IMR-90 (cell line): ENCODE data around the gene NOL4L. TPM values are rescaled to one million over a fixed set of nuclear protein-coding genes. Genes with fewer than 3 reads are reported as not detected.
A peak's percentile ranks its signal among the peaks of the same experiment; 100 is the strongest.

ENCODE experiments used
- ATAC-seq: fragments of 200-7000 bp; cut with Tn5 transposase; 2 replicates; pipeline ENCODE4 v1.9.1; 2020; ENCODE audit warnings: low read depth, mild to moderate bottlenecking, moderate library complexity
- BruUV-seq: library from RNA; stranded (reverse); fragments of 400-500 nt; replicated peaks from 2 replicates; lab custom pipeline; 2021; lab: Mats Ljungman, UMichigan
- CTCF ChIA-PET: fragments of 300-600 bp; formaldehyde crosslinking; extraction: SDS; loops from one replicate; lab custom pipeline; 2021; ENCODE audit warnings: antibody characterized with exemption; lab: Yijun Ruan, JAX
- POLR2A ChIA-PET: fragments of 300-600 bp; sonication (Branson Sonifier 250); formaldehyde crosslinking; loops from one replicate; lab custom pipeline; 2022; ENCODE audit warnings: antibody characterized with exemption; ENCODE audit not compliant: unreplicated experiment; lab: Charles Lee
- DNase-seq: peaks from one replicate; pipeline ENCODE4 v3.0.0; 2013
- H2AFZ ChIP-seq: replicated peaks from 2 replicates; pipeline ENCODE3; 2013; ENCODE audit warnings: low read length, mild to moderate bottlenecking; ENCODE audit not compliant: poor library complexity
- H2AK5ac ChIP-seq: 2 replicates; pipeline ENCODE4 v1.6.1; 2013; ENCODE audit warnings: low read depth, low read length, inconsistent platforms
- H2AK9ac ChIP-seq: replicated peaks from 2 replicates; pipeline ENCODE3; 2013; ENCODE audit warnings: mild to moderate bottlenecking, low read depth, low read length, moderate library complexity; ENCODE audit not compliant: poor library complexity
- H2BK120ac ChIP-seq: 2 replicates; pipeline ENCODE4 v1.6.1; 2013; ENCODE audit warnings: low read depth, low read length, inconsistent platforms
- H2BK15ac ChIP-seq: 3 replicates; pipeline ENCODE4 v1.6.1; 2013; ENCODE audit warnings: low read depth, low read length, inconsistent platforms
- H2BK20ac ChIP-seq: 2 replicates; pipeline ENCODE4 v1.6.1; 2013; ENCODE audit warnings: low read depth, mild to moderate bottlenecking, inconsistent platforms, low read length, moderate library complexity
- H2BK5ac ChIP-seq: 2 replicates; pipeline ENCODE4 v1.6.1; 2013; ENCODE audit warnings: mild to moderate bottlenecking, low read depth, low read length, inconsistent platforms; ENCODE audit not compliant: poor library complexity, severe bottlenecking
- H3K14ac ChIP-seq: replicated peaks from 2 replicates; pipeline ENCODE4 v1.6.1; 2013; ENCODE audit warnings: low read depth, low read length, inconsistent platforms
- H3K18ac ChIP-seq: 2 replicates; pipeline ENCODE4 v1.6.1; 2013; ENCODE audit warnings: low read depth, low read length, control low read depth
- H3K23ac ChIP-seq: 2 replicates; pipeline ENCODE4 v1.6.1; 2013; ENCODE audit warnings: low read depth, low read length, inconsistent platforms
- H3K27ac ChIP-seq: 2 replicates; pipeline ENCODE4 v1.5.1; 2013; ENCODE audit warnings: mild to moderate bottlenecking, control low read depth, low read length; ENCODE audit not compliant: insufficient read depth
- H3K27me3 ChIP-seq: 2 replicates; pipeline ENCODE4 v1.6.1; 2013; ENCODE audit warnings: low read length; ENCODE audit not compliant: control insufficient read depth, insufficient read depth
- H3K36me3 ChIP-seq: 2 replicates; pipeline ENCODE4 v1.6.1; 2013; ENCODE audit warnings: low read length, mixed read lengths; ENCODE audit not compliant: control insufficient read depth, insufficient read depth
- H3K4ac ChIP-seq: 2 replicates; pipeline ENCODE4 v1.6.1; 2013; ENCODE audit warnings: low read depth, low read length, inconsistent platforms
- H3K4me1 ChIP-seq: 2 replicates; pipeline ENCODE4 v1.6.1; 2013; ENCODE audit warnings: low read length, mixed read lengths; ENCODE audit not compliant: control insufficient read depth, insufficient read depth
- H3K4me2 ChIP-seq: 2 replicates; pipeline ENCODE4 v1.6.1; 2013; ENCODE audit warnings: low read depth, mild to moderate bottlenecking, control low read depth, low read length, moderate library complexity
- H3K4me3 ChIP-seq: 2 replicates; pipeline ENCODE4 v1.5.1; 2013; ENCODE audit warnings: low read depth, mild to moderate bottlenecking, control low read depth, low read length, moderate library complexity; ENCODE audit not compliant: insufficient read depth
- H3K56ac ChIP-seq: 2 replicates; pipeline ENCODE4 v1.6.1; 2013; ENCODE audit warnings: low read length, inconsistent platforms; ENCODE audit not compliant: insufficient read depth; ENCODE audit errors: extremely low read depth
- H3K79me1 ChIP-seq, 2 experiments: 2 replicates each; pipeline ENCODE4 v1.6.1; 2013; ENCODE audit warnings: low read length in 2 of 2, inconsistent platforms in 1 of 2, low read depth in 1 of 2
- H3K9ac ChIP-seq: 2 replicates; pipeline ENCODE4 v1.6.1; 2013; ENCODE audit warnings: low read depth, low read length, control low read depth
- H3K9me1 ChIP-seq: 2 replicates; pipeline ENCODE4 v1.6.1; 2013; ENCODE audit warnings: low read length, inconsistent platforms; ENCODE audit not compliant: insufficient read depth
- H3K9me3 ChIP-seq: 2 replicates; pipeline ENCODE4 v1.6.1; 2013; ENCODE audit warnings: low read length; ENCODE audit not compliant: control insufficient read depth, insufficient read depth
- H4K20me1 ChIP-seq: 2 replicates; pipeline ENCODE4 v1.6.1; 2013; ENCODE audit warnings: low read length, inconsistent platforms; ENCODE audit not compliant: insufficient read depth
- H4K5ac ChIP-seq: 2 replicates; pipeline ENCODE4 v1.6.1; 2013; ENCODE audit warnings: mild to moderate bottlenecking, low read depth, low read length, control low read depth
- H4K8ac ChIP-seq, 2 experiments: 2 replicates each; pipeline ENCODE4 v1.6.1; 2013; ENCODE audit warnings: low read depth in 2 of 2, low read length in 2 of 2, control low read depth in 1 of 2, inconsistent platforms in 1 of 2
- H4K91ac ChIP-seq: 2 replicates; pipeline ENCODE4 v1.6.1; 2013; ENCODE audit warnings: low read depth, low read length, inconsistent platforms; ENCODE audit not compliant: insufficient read depth
- CEBPB ChIP-seq: IDR thresholded peaks from 2 replicates; pipeline ENCODE4 v1.6.1; 2012; ENCODE audit warnings: low read depth, low read length, improper control_type of control experiment
- CHD1 ChIP-seq: IDR thresholded peaks from 2 replicates; pipeline ENCODE4 v1.6.1; 2012; ENCODE audit warnings: low read depth, low read length, improper control_type of control experiment
- ELK1 ChIP-seq: fragments of 150-350 bp; IDR thresholded peaks from 2 replicates; pipeline ENCODE4 v1.6.1; 2016; ENCODE audit warnings: low read depth, mild to moderate bottlenecking, low read length, moderate library complexity, borderline replicate concordance
- FOS ChIP-seq: fragments of 150-350 bp; IDR thresholded peaks from 2 replicates; pipeline ENCODE4 v1.6.1; 2016; ENCODE audit warnings: low read depth, low read length
- MAFK ChIP-seq: IDR thresholded peaks from 2 replicates; pipeline ENCODE4 v1.6.1; 2012; ENCODE audit warnings: low read depth, low read length, improper control_type of control experiment
- MAZ ChIP-seq: IDR thresholded peaks from 2 replicates; pipeline ENCODE4 v1.6.1; 2012; ENCODE audit warnings: low read depth, mild to moderate bottlenecking, low read length, improper control_type of control experiment, moderate library complexity, borderline replicate concordance
- MXI1 ChIP-seq: IDR thresholded peaks from 2 replicates; pipeline ENCODE4 v1.6.1; 2012; ENCODE audit warnings: low read depth, mild to moderate bottlenecking, low read length, moderate library complexity, borderline replicate concordance
- NFE2L2 ChIP-seq: fragments of 150-350 bp; IDR thresholded peaks from 2 replicates; pipeline ENCODE4 v1.6.1; 2016; ENCODE audit warnings: low read depth, mild to moderate bottlenecking, low read length
- POLR2A ChIP-seq: IDR thresholded peaks from 2 replicates; pipeline ENCODE4 v1.6.1; 2012; ENCODE audit warnings: mild to moderate bottlenecking, low read depth, low read length
- RAD21 ChIP-seq: IDR thresholded peaks from 2 replicates; pipeline ENCODE4 v1.6.1; 2012; ENCODE audit warnings: low read length, improper control_type of control experiment
- RCOR1 ChIP-seq: IDR thresholded peaks from 2 replicates; pipeline ENCODE4 v1.6.1; 2012; ENCODE audit warnings: mild to moderate bottlenecking, low read length, improper control_type of control experiment; ENCODE audit not compliant: insufficient replicate concordance
- RFX5 ChIP-seq: IDR thresholded peaks from 2 replicates; pipeline ENCODE4 v1.8.0; 2012; ENCODE audit warnings: low read depth, mild to moderate bottlenecking, low read length, moderate library complexity
- SMC3 ChIP-seq: fragments of 150-350 bp; IDR thresholded peaks from 2 replicates; pipeline ENCODE4 v1.6.1; 2016; ENCODE audit warnings: low read depth, mild to moderate bottlenecking, antibody characterized with exemption, low read length, moderate library complexity
- WGBS, 2 experiments: methylation state at CpG; one replicate each; pipeline versions ENCODE4 v1.1.5 to v1.1.7; 2013; ENCODE audit warnings: missing lambda C conversion rate in 2 of 2; ENCODE audit not compliant: insufficient read length in 1 of 2; ENCODE audit errors: extremely low coverage in 2 of 2; 5-methylcytosine and 5-hydroxymethylcytosine counted together
- dilution Hi-C: fragments of 300-500 bp; cut with HindIII; formaldehyde crosslinking; loops from one replicate; pipeline ENCODE4 v1.14.3; 2018; ENCODE audit warnings: low sequenced_read_pairs; ENCODE audit not compliant: unreplicated experiment
- in situ Hi-C: fragments of 300-500 bp; cut with MboI; formaldehyde crosslinking; loops from 3 replicates; pipeline ENCODE4 v1.14.3; 2019; ENCODE audit warnings: low sequenced_read_pairs, inconsistent platforms, mixed read lengths
- intact Hi-C: fragments of 100-400 bp; cut with micrococcal nuclease; formaldehyde crosslinking; loops from 2 replicates; pipeline ENCODE4 v1.10.0; 2022
- polyA plus RNA-seq, 3 experiments: library from polyadenylated mRNA; depleted of rRNA; stranded (reverse); fragments of >200 nt; gene quantifications; 2 replicates each; pipeline ENCODE4 v1.2.3, GENCODE V29; 2012; ENCODE audit warnings: low replicate concordance in 1 of 3
- total RNA-seq: library from RNA; depleted of rRNA; stranded (reverse); fragments of >200 nt; gene quantifications from 2 replicates; pipeline ENCODE4 v1.2.3, GENCODE V29; 2012
- TF ChIP-seq, protein P1 (sequence below): conservative IDR thresholded peaks from 2 replicates; pipeline ENCODE4 v1.5.1; 2012; ENCODE audit warnings: mild to moderate bottlenecking, low read depth, low read length, improper control_type of control experiment
- TF ChIP-seq, protein P2 (sequence below): fragments of 150-350 bp; IDR thresholded peaks from 2 replicates; pipeline ENCODE4 v1.6.1; 2017; ENCODE audit warnings: mild to moderate bottlenecking, antibody characterized with exemption, low read length, low read depth

Gene NOL4L
- total and polyA plus RNA-seq, 2 of the 4 experiments (the other 2 are of a cell fraction), result 4.7 to 13.3 TPM

GRCh38 chr20:32567384-32568178 lies 17.6 kb downstream of the NOL4L start:
- Histone ChIP-seq H2AK5ac (no peak overlapping the region), H2AFZ (no peak overlapping the region), H2BK20ac (no peak overlapping the region), H3K36me3 (no peaks in the 10 kb centered on the region), H3K23ac (no peak overlapping the region), H3K14ac (no peak overlapping the region), H3K9me1 (peaks cover 4% of the 10 kb centered on the region; the same call in 1 of the 2 replicates), H3K4ac (no peak overlapping the region), H2BK120ac (no peak overlapping the region), H2BK5ac (no peak overlapping the region), H4K5ac (no peak overlapping the region), H4K91ac (no peak overlapping the region), H3K79me1 (no peaks in the 10 kb centered on the region; a peak in 1 of 4 replicates), H3K9ac (no peak overlapping the region), H4K20me1 (0 out of 2 replicates have a peak, but pooled peaks cover 4% of the 10 kb centered on the region), H2BK15ac (no peak overlapping the region), H3K4me1 (no peaks in the 10 kb centered on the region), H3K56ac (no peak overlapping the region), H3K18ac (no peak overlapping the region), H3K27me3 (no peaks in the 10 kb centered on the region; the same call in 1 of the 2 replicates), H3K27ac (no peak overlapping the region), H3K4me3 (no peak overlapping the region), H4K8ac (no peak overlapping the region), H2AK9ac (peak overlapping the region; percentile 44), H3K9me3 (no peaks in the 10 kb centered on the region), H3K4me2 (no peak overlapping the region)
- WGBS, 2 experiments, result 91 to 100% methylated on average over 1 to 3 of the region's 6 CpGs
- CTCF ChIA-PET, result no interaction called here
- DNase-seq, result no peak
- POLR2A ChIA-PET, result no interaction called here
- intact Hi-C loops (no loop called here), dilution Hi-C loops (no loop called here), in situ Hi-C loops (no loop called here)
- BruUV-seq, result no TSS peak
- ATAC-seq, result no peak
- TF ChIP-seq, protein P1, sequence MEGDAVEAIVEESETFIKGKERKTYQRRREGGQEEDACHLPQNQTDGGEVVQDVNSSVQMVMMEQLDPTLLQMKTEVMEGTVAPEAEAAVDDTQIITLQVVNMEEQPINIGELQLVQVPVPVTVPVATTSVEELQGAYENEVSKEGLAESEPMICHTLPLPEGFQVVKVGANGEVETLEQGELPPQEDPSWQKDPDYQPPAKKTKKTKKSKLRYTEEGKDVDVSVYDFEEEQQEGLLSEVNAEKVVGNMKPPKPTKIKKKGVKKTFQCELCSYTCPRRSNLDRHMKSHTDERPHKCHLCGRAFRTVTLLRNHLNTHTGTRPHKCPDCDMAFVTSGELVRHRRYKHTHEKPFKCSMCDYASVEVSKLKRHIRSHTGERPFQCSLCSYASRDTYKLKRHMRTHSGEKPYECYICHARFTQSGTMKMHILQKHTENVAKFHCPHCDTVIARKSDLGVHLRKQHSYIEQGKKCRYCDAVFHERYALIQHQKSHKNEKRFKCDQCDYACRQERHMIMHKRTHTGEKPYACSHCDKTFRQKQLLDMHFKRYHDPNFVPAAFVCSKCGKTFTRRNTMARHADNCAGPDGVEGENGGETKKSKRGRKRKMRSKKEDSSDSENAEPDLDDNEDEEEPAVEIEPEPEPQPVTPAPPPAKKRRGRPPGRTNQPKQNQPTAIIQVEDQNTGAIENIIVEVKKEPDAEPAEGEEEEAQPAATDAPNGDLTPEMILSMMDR, result no peak
- TF ChIP-seq SMC3, result no peak
- no peak for TF ChIP-seq CEBPB
- TF ChIP-seq MAZ, result no peak
- TF ChIP-seq POLR2A, result no peak
- no peak for TF ChIP-seq RAD21
- TF ChIP-seq ELK1, result no peak
- no peak for TF ChIP-seq NFE2L2
- no peak for TF ChIP-seq MAFK
- TF ChIP-seq, protein P2, sequence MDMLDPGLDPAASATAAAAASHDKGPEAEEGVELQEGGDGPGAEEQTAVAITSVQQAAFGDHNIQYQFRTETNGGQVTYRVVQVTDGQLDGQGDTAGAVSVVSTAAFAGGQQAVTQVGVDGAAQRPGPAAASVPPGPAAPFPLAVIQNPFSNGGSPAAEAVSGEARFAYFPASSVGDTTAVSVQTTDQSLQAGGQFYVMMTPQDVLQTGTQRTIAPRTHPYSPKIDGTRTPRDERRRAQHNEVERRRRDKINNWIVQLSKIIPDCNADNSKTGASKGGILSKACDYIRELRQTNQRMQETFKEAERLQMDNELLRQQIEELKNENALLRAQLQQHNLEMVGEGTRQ, result no peak
- TF ChIP-seq FOS, result no peak
- TF ChIP-seq MXI1, result no peak
- TF ChIP-seq RFX5, result no peak
- TF ChIP-seq RCOR1, result no peak
- no peak for TF ChIP-seq CHD1
